ENCODE measurements around the gene RAB27A. TPM values are rescaled to one million over a fixed set of nuclear protein-coding genes. Genes with fewer than 3 reads are reported as not detected.
A peak's percentile ranks its signal among the peaks of the same experiment; 100 is the strongest.

RAB27A gene
- total RNA-seq, 1 experiment from 2014 or later, result 4.7 TPM

- Mint-ChIP-seq H3K9me3 (peaks cover 13% of the 10 kb centered on the region), H3K27ac (no peak overlapping the region), H3K36me3 (peaks cover 31% of the 10 kb centered on the region), H3K4me3 (no peak overlapping the region), H3K27me3 (ENCODE audit: low read depth) (no peaks in the 10 kb centered on the region; the same call in none of the 2 replicates), H3K4me1 (peaks cover 2% of the 10 kb centered on the region; the same call in 1 of the 2 replicates)
- CTCF ChIA-PET, result interaction anchor here (1.3 to 2.2 kb wide), 2 partner anchors 27 to 244 kb away, joined by 7 to 9 read pairs; no protein-coding TSS in a partner anchor
- TF ChIP-seq, protein P1, sequence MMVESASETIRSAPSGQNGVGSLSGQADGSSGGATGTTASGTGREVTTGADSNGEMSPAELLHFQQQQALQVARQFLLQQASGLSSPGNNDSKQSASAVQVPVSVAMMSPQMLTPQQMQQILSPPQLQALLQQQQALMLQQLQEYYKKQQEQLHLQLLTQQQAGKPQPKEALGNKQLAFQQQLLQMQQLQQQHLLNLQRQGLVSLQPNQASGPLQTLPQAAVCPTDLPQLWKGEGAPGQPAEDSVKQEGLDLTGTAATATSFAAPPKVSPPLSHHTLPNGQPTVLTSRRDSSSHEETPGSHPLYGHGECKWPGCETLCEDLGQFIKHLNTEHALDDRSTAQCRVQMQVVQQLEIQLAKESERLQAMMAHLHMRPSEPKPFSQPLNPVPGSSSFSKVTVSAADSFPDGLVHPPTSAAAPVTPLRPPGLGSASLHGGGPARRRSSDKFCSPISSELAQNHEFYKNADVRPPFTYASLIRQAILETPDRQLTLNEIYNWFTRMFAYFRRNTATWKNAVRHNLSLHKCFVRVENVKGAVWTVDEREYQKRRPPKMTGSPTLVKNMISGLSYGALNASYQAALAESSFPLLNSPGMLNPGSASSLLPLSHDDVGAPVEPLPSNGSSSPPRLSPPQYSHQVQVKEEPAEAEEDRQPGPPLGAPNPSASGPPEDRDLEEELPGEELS (CRISPR knock-in tag; IDR thresholded peaks at IDR 0.05), result no peak
- no peak for TF ChIP-seq RORB (CRISPR knock-in tag; IDR thresholded peaks at IDR 0.05)
- TF ChIP-seq, protein P2, sequence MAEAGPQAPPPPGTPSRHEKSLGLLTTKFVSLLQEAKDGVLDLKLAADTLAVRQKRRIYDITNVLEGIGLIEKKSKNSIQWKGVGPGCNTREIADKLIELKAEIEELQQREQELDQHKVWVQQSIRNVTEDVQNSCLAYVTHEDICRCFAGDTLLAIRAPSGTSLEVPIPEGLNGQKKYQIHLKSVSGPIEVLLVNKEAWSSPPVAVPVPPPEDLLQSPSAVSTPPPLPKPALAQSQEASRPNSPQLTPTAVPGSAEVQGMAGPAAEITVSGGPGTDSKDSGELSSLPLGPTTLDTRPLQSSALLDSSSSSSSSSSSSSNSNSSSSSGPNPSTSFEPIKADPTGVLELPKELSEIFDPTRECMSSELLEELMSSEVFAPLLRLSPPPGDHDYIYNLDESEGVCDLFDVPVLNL (CRISPR knock-in tag; IDR thresholded peaks at IDR 0.05; ENCODE audit: borderline replicate concordance, low read depth), result no peak
- TF ChIP-seq ZBTB21 (CRISPR knock-in tag; IDR thresholded peaks at IDR 0.05; ENCODE audit: borderline replicate concordance), result no peak
- TF ChIP-seq ZNF416 (CRISPR knock-in tag; IDR thresholded peaks at IDR 0.05), result no peak
- no peak for TF ChIP-seq CBFB (CRISPR knock-in tag; IDR thresholded peaks at IDR 0.05; ENCODE audit: low read depth)
- no peak for TF ChIP-seq MLX (CRISPR knock-in tag; IDR thresholded peaks at IDR 0.05)
- TF ChIP-seq FOXK1 (CRISPR knock-in tag; IDR thresholded peaks at IDR 0.05), result no peak
- TF ChIP-seq, protein P3, sequence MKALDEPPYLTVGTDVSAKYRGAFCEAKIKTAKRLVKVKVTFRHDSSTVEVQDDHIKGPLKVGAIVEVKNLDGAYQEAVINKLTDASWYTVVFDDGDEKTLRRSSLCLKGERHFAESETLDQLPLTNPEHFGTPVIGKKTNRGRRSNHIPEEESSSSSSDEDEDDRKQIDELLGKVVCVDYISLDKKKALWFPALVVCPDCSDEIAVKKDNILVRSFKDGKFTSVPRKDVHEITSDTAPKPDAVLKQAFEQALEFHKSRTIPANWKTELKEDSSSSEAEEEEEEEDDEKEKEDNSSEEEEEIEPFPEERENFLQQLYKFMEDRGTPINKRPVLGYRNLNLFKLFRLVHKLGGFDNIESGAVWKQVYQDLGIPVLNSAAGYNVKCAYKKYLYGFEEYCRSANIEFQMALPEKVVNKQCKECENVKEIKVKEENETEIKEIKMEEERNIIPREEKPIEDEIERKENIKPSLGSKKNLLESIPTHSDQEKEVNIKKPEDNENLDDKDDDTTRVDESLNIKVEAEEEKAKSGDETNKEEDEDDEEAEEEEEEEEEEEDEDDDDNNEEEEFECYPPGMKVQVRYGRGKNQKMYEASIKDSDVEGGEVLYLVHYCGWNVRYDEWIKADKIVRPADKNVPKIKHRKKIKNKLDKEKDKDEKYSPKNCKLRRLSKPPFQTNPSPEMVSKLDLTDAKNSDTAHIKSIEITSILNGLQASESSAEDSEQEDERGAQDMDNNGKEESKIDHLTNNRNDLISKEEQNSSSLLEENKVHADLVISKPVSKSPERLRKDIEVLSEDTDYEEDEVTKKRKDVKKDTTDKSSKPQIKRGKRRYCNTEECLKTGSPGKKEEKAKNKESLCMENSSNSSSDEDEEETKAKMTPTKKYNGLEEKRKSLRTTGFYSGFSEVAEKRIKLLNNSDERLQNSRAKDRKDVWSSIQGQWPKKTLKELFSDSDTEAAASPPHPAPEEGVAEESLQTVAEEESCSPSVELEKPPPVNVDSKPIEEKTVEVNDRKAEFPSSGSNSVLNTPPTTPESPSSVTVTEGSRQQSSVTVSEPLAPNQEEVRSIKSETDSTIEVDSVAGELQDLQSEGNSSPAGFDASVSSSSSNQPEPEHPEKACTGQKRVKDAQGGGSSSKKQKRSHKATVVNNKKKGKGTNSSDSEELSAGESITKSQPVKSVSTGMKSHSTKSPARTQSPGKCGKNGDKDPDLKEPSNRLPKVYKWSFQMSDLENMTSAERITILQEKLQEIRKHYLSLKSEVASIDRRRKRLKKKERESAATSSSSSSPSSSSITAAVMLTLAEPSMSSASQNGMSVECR (CRISPR knock-in tag; IDR thresholded peaks at IDR 0.05; ENCODE audit: borderline replicate concordance), result no peak
- TF ChIP-seq, protein P4, sequence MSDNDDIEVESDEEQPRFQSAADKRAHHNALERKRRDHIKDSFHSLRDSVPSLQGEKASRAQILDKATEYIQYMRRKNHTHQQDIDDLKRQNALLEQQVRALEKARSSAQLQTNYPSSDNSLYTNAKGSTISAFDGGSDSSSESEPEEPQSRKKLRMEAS (CRISPR knock-in tag; IDR thresholded peaks at IDR 0.05), result no peak
- POLR2A ChIA-PET, result no interaction called here
- DNase-seq (ENCODE audit: low spot score), result no peak
- no peak for ATAC-seq
Observed at GRCh38 chr15:55195996-55196395, 93.6 kb downstream of the RAB27A start.

- POLR2A ChIA-PET, result no interaction called here
- H3K27ac Mint-ChIP-seq, result no peak overlapping the region
Observed at GRCh38 chr15:55194256-55194655, 95.4 kb downstream of the RAB27A start.

More at GRCh38 chr15:55194256-55194655, 95.4 kb downstream of the RAB27A start:
- peak overlapping the region; percentile 9 for H3K4me3 Mint-ChIP-seq
- H3K9me3 Mint-ChIP-seq, result peaks cover 10% of the 10 kb centered on the region
- DNase-seq (ENCODE audit: low spot score) (no peak), ATAC-seq (no peak)
- H3K27me3 Mint-ChIP-seq (ENCODE audit: low read depth), result no peaks in the 10 kb centered on the region; the same call in none of the 2 replicates
- CTCF ChIA-PET, result interaction anchor here (0.6 kb wide), 1 partner anchor 23 kb away, joined by 3 read pairs; no protein-coding TSS in a partner anchor
- H3K4me1 Mint-ChIP-seq, result peaks cover 2% of the 10 kb centered on the region; the same call in 1 of the 2 replicates
- no peak for TF ChIP-seq FOXP1 (CRISPR knock-in tag; IDR thresholded peaks at IDR 0.05; ENCODE audit: borderline replicate concordance)
- no peak for TF ChIP-seq CREM (CRISPR knock-in tag; IDR thresholded peaks at IDR 0.05)
- TF ChIP-seq ZNF232 (CRISPR knock-in tag; IDR thresholded peaks at IDR 0.05), result no peak
- TF ChIP-seq NFE2L1 (CRISPR knock-in tag; IDR thresholded peaks at IDR 0.05), result no peak
- no peak for TF ChIP-seq ZMAT4 (CRISPR knock-in tag; IDR thresholded peaks at IDR 0.05)
- TF ChIP-seq MXD4 (CRISPR knock-in tag; IDR thresholded peaks at IDR 0.05; ENCODE audit: borderline replicate concordance), result no peak
- TF ChIP-seq ESRRA (CRISPR knock-in tag; IDR thresholded peaks at IDR 0.05; ENCODE audit: borderline replicate concordance), result no peak
- no peak for TF ChIP-seq JUN (CRISPR knock-in tag; IDR thresholded peaks at IDR 0.05)
- TF ChIP-seq ZNF396 (CRISPR knock-in tag; IDR thresholded peaks at IDR 0.05; ENCODE audit: borderline replicate concordance), result no peak
- TF ChIP-seq EMX1 (CRISPR knock-in tag; IDR thresholded peaks at IDR 0.05), result no peak
- no peak for TF ChIP-seq HMGA2 (CRISPR knock-in tag; IDR thresholded peaks at IDR 0.05)
- peaks cover 44% of the 10 kb centered on the region for H3K36me3 Mint-ChIP-seq
